Activated CD8-positive, alpha-beta memory T cell treated with anti-CD3 and anti-CD28 coated beads, Interleukin-2, amount 50 U/mL, for 48 hours (primary cell): Measurements from ENCODE around the gene TNK2.
A peak's percentile ranks its signal among the peaks of the same experiment; 100 is the strongest.
"Not testable (repeated sequence)": the region's sequence is repeated elsewhere in the genome, so short reads cannot be mapped to it uniquely, and the experiment has no call there.

Experiments
- DNase-seq: peaks from one replicate; pipeline ENCODE4 v3.0.0-alpha.2; 2020

TNK2 gene

DNA sequence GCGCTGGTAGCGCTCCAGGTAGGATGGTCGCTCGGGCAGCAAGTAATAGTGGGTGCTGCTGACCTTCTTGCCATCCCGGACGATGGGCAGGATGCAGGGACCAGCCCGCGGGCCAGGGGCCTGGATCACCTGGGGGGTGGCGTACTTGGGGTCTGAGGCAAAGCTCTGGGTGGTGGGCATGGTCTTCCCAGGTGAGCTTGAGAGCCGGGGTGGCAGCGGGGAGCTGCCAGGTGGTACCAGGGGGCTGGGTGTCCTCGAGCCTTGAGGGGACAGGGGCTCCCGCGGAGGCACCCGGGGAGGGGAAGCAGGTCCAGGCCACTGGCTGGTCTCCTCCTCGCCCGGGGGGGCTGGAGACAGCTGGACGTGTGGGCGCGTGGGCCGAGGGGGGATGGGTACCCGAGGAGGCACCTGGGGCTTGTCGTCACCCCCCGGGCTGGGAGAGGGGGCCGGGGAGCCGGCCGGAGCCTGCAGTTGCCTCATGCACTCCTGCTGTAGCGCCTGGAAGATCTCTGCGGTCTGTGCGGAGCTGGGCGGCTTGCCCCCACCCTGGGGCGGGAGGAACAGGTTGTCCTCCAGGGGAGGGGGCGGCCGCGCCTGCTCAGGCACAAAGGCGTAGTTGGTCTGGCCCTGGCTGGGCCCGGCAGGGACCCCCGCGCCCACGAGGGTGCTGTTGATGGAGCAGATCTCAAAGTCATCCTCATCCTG is 40.6 kb downstream of the TNK2 start:
- DNase-seq: no peak

DNA sequence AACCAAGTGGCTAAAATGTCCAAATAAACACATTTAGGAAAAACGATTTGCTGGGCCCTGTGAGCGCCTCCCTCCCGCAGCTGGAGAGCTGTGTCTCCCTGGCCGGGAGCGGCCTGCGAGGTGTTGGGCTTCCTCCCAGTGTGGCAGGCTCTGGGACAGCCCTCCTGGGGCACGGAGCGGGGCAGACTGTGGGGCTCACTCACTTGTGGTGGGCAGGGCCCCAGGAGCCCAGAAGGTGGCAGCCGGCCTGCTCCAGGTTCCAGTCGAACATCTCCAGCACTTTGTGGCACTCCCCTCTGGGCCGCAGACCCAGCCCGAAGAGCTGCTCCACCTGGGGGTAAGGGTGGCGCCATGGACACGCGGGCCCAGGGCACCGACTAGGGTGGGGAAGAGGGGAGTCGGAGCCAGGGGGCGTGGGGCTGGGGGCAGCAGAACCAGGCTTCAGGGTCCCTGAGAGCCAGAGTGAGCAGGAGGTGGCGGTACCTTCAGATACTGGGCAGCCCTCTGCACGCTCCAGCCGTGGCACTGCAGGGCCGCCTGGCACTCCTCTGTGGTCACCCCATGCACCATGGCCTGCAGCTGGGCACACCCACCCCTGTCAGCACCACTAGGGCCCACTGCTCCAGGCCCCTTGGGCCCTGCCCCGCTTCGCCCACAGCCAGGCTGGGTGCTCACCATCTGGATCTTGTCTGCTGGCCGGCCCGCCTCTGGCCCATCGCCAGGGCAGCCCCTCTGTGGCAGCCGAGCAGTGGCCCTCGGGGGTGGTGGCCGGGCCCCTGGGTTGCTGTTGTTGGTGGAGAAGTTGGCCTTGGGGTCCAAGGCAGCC is 41.5 kb downstream of the TNK2 start:
- no peak for DNase-seq

DNA sequence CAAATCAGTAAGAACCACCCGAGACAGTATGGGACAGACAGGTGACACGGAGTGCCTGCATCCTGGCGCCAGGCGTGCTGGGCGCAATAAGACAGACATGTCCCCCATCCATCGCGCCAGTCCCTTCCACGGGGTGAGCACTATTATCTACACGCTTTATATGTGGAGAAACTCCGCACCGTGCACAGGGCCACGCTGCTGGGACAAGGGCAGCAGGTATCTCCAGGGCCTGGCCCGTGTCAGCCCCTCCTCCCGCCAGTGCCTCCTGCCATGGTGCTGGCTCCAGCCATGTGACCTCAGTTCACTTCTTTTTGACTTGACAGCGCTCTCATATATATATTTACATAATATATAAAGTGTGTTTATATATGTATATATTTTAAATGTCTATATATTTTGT is 42.6 kb downstream of the TNK2 start:
- DNase-seq: no peak

DNA sequence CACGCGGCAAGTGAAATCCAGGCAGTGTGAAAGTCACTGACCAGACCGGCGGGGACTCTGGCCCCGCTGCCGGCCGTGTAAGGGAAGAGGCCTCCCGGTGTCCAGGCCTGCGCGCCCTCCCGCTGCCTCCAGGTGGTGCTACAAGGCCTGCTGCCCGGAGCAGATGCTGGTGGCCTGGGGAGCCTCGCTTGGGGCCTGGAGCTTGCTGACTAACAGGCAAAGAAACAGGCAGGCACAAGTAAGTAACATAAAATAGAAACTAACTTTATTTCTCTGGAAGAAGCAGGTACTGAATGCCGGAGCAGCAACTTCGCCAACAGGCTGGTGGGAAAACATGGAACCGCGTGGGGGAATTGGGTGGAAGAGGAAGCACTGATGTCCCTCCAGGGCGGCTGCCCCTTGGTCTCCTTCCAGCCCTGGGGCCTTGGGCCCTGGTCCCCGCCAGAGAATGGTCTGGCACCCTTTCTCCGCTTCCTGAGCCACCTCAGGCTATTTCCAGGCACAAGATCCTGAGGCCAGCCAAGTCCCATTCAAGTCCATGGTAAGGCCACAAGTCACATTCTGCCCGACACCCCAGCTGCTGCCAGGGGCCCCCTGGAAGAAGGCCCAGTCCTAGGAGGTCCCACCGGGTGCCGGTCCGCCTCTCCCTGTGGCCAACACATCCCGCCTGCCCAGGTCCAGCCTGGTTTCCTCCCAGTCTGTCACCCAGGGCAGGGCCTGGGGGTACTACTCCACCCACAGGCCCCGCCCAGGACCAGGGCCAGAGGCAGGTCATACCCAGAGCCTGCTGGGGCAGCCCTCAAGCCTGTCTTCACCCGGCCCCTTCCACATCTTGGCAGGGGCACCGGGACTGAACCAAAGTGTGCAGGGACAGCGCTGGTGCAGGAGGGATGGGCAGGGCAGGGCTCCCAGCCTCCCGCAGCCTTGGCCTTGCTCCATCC is 45.0 kb downstream of the TNK2 start:
- peak; percentile 85 for DNase-seq

DNA sequence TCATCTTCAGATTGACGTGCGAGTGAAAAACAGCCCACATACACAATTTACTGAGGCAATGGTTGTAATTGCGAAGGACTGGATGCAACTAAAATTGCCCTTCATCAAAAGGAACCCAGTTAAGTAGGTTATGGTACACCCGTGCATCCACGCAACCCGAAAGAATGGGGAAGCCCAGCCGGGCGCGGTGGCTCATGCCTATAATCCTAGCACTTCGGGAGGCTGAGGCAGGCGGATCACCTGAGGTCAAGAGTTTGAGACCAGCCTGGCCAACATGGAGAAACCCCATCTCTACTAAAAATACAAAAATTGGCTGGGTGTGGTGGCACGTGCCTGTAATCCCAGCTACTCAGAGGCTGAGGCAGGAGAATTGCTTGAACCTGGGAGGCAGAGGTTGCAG is 46.0 kb downstream of the TNK2 start:
- not testable (repeated sequence) for DNase-seq

DNA sequence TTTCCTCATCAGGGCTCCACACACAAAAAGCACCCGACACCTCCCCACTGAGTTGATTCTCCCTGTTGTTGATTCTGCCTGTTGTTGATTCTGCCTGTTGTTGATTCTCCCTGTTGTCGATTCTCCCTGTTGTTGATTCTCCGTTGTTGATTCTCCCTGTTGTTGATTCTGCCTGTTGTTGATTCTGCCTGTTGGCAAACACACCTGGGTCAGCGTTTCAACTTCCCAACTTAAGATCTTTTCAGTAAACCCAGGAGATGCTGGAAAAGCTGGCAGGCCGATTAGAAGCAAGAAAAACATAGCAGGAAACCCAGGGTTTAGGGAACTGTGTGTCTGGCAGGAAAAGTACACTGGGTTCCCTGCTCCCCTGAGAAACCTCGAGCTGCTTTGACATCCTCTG is 47.9 kb downstream of the TNK2 start:
- DNase-seq: no peak

DNA sequence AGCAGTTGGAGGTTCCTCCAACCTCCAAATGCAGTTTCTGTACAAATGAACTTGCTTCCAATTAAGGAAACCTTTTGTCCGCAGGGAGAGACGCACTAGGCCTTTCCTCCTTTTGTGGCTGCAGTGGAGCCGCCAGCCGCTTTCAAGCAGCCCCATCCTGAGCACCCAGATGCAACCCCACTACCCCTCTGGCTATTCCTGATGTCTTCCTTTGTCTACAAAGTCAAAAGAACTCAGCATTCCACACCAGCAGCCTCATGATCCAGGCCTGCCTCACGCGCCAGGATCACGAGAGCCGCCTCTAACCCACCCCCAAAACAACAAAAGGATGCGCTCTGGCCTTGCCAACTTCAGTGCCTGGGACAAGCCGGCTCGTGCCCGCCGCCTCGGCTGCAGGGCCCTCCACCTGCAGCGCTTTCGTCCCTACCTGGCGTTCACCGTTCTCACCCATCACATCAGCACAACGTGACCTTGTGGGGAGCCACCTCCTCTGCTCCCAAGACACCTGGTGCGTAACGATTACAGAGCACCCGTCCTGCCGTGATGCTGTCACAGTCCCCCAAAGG is 48.4 kb downstream of the TNK2 start:
- no peak for DNase-seq

DNA sequence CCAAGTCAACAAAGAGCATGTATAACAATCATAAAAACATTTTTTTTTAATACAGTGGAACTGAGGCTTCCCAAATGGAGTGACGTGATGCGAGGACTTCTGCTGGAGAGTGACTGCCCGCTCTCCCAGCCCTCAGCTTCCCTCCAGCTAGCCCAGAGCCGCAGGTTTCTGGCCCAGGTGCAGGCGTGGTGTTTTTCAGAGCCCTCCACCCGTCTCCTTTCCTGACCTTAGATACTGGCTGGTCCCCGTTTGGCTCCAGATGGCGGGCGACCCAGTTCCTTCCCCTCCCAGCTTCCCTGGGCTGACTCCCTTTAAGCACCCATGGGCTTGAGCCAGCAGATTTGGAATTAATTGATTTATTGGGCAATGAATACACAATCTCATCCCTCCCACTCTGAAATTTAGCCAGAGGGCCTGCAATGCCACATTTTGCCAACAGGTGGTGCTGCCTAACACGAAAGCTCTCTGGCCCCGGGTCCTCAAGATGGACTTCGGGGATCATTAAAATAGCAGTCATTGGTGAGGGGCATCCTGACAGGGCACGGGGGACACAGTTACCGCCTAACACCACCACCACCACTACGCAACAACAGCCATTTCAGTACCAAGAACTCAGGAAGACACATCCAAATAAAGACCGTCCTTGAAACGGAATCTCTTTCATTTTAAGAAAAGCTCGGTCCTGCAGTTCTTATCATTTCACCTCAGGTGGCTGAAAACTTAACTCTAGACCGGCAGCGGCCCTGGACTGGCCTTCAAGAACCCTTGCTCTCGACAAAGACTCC is 49.1 kb downstream of the TNK2 start:
- DNase-seq: peak; percentile 96

DNA sequence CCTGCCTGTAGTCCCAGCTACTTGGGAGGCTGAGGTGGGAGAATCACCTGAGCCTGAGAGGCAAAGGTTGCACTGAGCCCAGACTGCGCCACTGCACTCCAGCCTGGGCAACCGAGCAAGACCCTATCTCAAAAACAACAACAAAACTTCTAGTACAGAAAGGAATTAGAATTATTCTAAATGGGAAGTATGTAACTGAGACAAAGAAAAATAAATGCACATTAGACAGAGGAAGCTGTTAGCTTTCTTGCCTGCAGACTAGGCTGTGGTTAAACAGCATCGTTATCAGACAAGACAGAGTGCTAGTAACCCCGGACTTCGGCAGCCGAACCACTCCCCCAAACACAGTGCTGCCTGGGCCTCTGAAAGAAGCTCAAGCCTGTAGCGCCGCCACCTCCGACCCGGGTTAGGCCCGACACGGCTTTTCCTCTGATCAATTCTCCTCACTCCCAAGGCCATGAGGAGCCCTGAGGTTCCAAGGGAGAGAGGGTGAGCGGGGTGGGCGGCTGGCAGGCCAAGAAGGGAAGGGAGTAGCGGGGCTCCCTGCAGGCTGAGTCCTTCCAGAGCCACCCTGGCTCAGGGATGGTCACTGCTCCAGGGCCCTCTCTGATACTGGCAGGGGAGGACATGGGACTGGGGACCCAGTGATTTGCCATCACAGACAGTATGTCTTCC is 51.8 kb downstream of the TNK2 start:
- no peak for DNase-seq

DNA sequence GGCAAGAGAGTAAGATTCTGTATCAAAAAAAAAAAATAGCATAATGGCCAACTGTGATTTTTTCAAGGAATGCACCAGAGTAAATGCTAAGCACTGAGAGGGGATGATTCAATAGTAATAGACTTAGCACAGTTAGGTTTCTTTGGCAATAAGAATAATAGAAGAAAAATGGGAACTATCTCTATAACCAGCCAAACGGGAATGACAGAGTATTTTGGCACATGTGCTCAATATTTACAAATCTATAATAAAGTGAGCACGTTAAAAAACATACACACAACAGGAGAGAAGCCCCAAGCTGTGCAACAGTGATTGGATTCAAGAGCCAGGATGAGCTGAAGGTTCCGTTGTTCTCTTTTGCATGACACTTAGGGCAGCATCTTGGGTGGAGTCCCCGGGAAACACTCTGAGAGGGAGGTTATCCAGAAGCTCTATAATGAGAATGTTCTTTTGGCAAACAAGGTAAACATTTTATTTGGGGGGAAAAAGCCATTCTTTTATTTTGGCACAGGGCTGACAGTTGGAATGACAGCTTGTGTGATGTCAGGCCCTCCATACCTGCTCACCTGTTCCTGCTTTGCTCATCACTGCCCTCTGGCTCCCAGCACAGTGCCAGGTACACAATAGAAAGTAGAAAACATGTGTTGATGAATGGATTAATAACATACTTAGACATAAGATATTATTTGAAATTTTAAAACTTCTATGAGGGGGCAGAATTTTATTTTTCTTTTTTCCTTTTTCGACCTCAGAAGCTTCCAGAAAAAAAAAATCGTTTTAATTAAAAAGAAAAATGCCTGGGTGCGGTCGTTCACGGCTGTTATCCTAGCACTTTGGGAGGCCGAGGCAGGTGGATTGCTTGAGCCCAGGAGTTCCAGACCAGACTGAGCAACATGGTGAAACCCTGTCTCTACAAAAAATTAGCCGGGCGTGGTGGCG is 52.6 kb downstream of the TNK2 start:
- no peak for DNase-seq

DNA sequence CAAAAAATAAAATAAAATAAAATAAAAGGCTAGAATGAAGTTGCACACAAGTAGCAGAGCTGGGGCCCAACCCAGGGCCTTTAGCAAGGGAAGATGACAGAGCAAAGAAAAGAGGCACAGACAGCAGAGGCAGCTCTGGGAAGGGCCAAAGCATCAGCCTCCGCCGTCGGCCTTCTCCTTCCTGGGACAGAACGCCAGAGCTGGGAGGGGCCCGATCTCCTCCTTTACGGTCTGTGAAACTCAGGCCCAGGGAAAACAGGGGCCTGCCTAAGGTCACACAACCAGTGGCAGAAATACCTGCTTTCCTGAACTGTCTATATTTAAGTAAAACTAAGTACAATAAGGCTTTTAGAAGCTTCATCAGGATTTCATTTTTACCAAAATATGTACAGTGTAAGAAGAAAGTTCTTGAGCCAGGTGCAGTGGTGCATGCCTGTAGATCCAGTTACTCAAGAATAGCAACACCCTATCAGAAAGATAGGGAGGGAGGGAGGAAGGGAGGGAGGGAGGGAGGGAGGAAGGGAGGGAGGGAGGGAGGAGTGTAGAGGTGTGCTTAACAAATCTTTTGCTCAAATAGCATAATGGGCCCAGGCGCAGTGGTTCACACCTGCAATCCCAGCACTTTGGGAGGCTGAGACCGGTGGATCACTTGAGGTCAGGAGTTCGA is 53.6 kb downstream of the TNK2 start:
- no peak for DNase-seq

DNA sequence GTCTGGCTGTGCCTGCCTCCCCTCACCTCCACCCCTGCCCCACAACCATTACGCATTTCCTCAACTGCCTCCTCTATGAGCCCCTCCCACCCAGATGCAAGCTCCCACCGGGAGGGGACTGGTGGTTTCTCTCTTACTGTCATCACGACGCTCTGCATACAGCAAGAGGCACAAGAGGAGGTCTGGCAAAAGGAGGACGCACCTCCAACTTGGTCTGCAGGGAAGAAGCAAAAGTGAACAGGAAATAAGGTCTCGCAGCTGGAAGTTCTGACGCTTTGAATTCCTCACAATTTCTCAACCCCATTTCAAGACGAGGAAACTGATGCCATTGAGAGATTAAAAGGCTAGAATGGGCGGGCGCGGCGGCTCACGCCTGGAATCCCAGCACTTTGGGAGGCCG is 54.4 kb downstream of the TNK2 start:
- no peak for DNase-seq

DNA sequence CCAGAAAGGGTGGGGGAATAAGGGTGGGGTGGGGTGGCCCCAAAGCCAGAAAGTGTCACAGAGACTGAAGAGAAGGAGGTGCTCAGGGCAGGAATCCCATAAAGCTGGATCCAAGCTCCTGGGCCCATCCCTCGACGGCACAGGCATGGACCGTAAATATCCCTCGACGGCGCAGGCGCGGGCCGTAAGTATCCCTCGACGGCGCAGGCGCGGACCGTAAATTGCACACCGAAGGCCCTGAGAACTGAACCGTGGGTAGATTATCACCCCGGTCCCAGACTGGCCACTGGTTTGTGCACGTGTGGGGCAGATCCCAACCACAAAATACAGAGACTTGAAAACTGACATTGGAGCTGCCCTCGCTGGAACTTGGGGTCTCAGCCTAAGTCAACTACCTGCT is 55.3 kb downstream of the TNK2 start:
- no peak for DNase-seq

DNA sequence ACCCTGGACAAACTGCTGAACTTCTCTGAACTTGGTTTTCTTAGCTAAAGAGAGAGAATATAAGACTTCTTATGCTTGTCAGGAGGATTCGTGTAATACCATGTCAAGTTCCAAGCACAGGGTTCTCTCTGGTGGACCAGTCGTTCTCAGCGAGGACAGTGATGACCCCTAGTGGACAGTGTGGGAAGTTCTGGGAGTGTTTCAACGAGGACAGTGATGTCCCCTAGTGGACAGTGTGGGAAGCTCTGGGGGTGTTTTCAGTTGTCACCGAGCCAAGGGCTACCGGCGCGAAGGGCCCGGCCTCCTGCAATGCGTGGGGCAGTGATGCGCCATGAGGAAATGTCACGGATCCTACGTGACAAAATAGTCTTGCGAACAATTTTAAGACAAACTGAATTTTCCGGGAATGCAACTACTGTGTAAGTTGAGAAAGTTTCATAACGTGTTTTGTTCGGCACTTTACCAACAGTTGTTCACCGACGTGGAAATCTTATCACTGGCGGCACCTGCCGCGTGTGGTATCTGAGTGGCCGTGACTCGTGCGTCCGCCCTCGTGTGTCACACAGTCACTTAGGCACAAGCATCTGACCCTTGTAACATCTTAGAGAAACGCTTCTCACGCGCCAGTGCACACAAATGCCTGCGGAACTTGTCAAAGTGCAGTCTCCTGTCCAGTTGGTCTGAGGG is 57.4 kb downstream of the TNK2 start:
- DNase-seq: peak; percentile 89

DNA sequence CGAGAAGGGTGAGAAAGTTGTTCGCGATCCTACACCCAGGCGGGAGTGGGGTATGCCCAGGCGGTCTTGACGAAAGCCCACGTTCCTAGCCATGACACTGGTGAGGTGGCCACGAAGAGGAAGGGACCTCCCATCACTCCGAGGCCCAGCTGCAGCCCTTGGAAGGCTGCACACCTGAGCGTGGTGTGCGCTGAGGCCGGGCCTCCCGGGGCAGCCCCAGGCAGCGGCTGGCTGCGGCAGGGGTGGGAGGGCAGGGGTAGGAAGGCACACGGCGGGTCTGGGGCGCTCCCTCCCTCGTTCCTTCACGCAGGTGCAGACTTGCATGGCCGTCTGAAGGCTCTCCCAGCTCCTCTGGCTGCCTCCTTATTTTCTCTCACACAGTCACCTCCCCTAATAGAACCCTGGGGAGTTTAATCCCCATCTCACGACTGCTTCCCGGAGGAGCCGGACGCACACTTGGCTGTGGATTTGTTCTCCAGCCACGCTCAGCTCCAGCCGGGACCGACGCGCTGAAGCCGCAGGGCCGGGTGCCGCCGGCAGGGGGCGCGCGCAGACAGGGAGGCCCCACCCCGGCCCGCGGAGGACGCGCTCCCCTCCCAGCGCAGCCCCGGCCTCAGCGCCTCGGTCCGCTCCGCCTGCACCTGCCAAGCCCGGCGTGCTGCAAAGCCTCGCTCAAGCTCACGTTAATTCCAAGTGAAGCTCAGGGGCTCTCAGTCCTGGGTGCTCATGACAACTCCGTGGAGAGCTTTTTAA is 58.9 kb downstream of the TNK2 start:
- DNase-seq: no peak

DNA sequence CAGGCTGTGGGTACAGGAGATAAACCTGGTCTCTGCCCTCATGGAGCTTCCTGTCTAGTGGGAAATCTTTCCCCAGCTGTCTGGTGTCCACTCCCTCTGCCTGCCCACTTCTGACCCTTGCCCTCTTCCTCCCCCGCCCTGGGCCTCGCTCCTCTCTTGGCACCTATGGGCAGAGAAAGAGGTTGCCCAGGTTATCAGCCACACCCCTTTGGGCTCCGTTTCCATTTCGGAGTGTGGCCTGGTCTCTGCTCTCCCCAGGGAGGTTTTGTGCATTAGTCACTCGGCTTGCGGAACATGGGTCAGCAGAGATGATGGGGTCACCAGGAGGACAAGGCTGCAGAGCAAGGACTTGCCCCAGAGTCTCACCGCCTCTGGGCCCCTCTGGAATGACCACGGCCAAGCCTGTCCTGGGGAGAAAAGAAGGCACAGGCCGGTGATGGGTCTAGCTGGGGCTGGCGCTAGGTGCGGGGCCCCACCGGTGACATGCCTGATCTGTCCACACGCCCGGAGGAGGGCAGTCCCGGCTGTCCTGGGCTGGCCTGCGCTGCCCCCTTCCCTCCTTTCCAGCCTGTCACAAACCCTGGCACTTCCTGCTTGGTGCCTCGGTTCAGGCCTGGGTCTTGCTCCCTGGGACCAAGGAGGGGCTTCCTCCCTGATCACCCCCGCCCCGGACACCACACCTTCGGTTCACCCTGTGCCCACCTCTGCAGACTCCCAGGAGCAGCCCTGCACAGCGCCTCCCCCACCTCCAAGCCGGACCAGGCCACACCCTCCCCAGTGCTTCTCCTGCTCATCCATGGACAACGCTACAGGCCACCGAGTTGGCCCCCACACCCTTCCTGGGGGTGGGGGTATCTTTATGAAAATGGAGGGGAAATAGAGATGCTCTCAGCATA is 61.0 kb downstream of the TNK2 start:
- DNase-seq: no peak

DNA sequence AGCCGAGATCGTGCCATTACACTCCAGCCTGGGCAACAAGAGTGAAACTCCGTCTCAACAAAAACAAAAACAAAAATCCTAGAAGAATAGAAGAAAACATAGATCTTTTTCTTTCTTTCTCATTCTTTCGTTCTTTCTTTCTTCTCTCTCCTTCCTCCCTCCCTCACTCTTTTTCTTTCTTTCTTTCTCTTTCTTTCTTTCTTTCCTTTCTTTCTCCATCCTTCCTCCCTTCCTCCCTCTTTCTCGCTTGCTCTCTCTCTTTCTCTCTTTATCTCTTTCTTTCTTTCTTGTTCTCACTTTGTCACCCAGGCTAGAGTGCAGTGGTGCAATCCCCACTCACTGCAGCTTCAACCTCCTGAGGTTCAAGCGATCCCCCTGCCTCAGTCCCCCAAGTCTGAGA is 62.9 kb downstream of the TNK2 start:
- no peak for DNase-seq
